C4-2B (cell line): ENCODE results near the gene RANBP2.

Experiments
- H3K27ac ChIP-seq: fragments of 450-650 bp; 2 replicates; pipeline ENCODE4 v1.5.1; 2017
- CTCF ChIP-seq: fragments of 450-650 bp; conservative IDR thresholded peaks from 2 replicates; pipeline ENCODE4 v1.5.1; 2017; ENCODE audit warnings: mild to moderate bottlenecking
- ZFX ChIP-seq: fragments of 450-650 bp; IDR thresholded peaks from 2 replicates; pipeline ENCODE4 v1.6.1; 2017

Gene RANBP2

DNA sequence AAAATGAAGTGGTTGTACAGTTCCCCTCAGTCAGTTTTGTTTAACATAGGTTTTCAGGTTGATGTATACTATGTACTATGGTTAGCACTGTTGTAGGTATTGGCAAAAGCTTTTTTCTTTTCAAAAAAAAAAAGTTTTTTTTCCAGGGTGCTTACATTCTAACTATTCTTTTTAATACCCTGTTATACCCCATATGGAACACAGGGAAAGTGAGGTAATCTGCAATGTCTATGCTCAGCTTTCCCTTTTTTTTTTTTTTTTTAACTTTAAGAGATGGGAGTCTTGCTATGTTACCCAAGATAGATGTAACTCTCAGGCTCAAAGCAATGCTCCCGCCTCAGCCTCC, 66.7 kb downstream of the RANBP2 start:
- H3K27ac ChIP-seq = peak overlapping the region; percentile 87
- TF ChIP-seq CTCF = no peak
- no peak for TF ChIP-seq ZFX

DNA sequence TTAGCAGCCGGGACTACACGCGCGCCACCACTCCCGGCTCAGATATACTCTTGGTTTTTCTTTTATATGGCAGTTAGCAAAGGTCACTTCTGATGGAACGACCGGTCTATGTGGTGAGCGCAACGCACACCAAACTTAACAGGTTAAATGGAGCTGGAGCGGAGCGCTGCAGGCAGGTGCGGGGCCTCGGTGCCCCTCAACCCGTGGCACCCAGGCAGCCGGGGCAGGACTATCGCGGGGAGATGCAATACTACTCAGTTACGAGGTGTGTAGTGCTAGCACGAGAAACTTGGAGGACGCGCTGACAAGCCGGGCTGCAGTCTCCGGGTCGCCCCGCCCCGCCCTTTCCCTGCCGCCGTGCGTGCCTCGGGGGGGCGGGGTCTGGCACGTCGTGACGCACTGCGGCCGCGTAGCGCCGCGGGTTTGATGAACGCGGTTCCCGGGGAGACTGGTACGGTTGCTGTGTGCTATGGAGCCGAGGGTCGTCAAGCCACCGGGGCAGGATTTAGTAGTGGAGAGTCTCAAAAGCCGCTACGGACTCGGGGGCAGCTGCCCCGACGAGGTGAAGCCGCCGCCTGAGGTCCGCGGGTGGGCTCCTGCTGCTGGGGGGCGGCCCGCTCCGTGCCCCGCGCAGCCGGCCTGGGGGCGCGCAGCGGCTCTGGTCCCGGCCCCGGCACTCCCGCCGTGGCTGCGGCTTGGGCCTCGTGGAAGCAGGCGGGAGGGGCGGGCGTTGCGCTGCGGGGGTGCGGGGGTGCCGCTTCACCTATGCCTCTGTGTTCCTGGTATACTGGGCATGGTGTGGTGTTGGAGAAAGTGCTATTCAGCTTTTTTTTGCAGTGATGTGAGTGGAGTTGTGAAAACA, 67.3 kb downstream of the RANBP2 start, which contains the start of gene CCDC138:
CCDC138 (plus strand) TSS at position 418 of the 862 bp plus-strand sequence; CDS start at position 470, 52 bp downstream.
- H3K27ac ChIP-seq = peak within 1 kb of the TSS; percentile 87
- TF ChIP-seq ZFX = 0 out of 2 replicates have a peak, but pooled peaks have one; percentile 38
- no peak for TF ChIP-seq CTCF

DNA sequence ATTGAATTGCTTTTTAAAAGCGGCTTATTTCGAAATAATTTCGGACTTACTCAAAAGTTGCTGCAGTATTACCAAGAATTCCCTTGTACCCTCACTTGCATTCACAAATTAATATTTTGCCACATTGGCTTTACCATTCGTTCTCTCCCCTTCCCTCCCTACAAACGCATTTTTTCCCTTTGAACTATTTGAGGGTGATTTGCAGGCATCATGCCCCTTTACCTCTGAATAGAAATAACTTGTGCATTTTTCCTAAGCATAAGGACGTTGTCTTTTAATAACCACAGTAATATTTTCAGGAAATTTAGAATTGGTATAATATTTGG, 67.9 kb downstream of the RANBP2 start:
- H3K27ac ChIP-seq = peak overlapping the region; percentile 87
- no peak for TF ChIP-seq ZFX
- TF ChIP-seq CTCF = no peak

DNA sequence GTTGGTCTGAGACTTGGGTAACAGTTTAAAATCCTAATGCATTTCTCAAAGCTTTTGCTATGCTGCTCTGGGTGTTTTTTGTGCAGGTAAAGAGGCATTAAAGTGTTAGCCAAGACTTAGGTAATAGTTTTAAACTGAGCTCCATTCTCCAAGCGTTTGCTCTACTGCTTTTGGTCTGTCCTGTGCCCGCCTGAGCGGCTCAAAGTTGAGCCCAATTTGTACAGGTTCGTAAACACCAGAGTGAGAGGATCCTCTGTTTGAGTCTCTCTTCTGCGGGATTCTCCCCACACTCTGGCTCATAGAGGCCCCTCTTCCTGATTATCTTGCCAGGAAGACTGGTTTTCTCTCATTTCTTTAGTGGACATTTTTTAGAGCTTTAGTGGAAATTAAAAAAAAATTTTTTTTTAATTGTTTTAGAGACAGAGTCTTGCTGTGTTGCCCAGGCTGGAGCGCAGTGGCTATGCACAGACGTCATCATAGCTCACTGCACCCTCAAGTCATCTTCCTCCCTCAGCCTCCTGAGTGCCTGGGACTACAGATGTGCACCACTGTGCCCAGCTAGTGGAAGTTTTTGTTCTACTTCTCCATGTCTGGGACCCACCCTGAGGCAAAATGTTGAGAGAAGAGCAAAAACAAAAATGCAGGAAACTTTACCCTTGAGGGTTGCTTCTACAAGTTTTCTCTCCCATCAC, 83.9 kb downstream of the RANBP2 start:
- H3K27ac ChIP-seq = no peak overlapping the region
- TF ChIP-seq ZFX (no peak), CTCF (no peak)

DNA sequence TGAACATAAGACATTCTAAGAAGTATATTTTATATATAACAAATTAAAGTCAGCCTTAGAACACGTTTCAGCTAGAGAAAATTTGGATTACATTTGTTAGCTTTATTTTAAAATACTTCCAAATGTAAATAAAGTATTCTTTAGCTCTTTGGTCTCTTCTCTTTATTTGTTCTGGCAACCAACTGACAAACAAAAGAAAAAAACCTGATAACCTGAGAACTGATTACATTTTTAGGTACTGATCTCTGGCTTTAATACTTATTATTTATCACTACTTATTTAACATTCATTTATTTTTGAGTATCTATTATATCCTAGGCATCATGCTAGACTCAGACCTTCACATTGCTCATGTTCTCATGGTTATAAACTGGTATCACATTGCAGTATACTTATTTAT, 85.8 kb downstream of the RANBP2 start:
- no peak overlapping the region for H3K27ac ChIP-seq
- TF ChIP-seq CTCF = no peak
- no peak for TF ChIP-seq ZFX

GRCh38 chr2:108805782-108806181, 86.5 kb downstream of the RANBP2 start:
- TF ChIP-seq ZFX (no peak), CTCF (no peak)

GRCh38 chr2:108806371-108807113, 87.3 kb downstream of the RANBP2 start:
- TF ChIP-seq CTCF (no peak), ZFX (no peak)

More at GRCh38 chr2:108805782-108806181, 86.5 kb downstream of the RANBP2 start:
- no peak overlapping the region for H3K27ac ChIP-seq

More at GRCh38 chr2:108806371-108807113, 87.3 kb downstream of the RANBP2 start:
- H3K27ac ChIP-seq = no peak overlapping the region
